Stimulated activated CD8-positive, alpha-beta memory T cell treated with anti-CD3 and anti-CD28 coated beads, Interleukin-12 subunit alpha, Interleukin-12 subunit beta, amount 100 ng/mL, for 4 hours (primary cell): Measurements from ENCODE around the gene GPC6.

Experiments used
- DNase-seq: peaks from one replicate; pipeline ENCODE4 v3.0.0-alpha.2; 2020; ENCODE audit warnings: low read depth

GPC6 gene

DNA sequence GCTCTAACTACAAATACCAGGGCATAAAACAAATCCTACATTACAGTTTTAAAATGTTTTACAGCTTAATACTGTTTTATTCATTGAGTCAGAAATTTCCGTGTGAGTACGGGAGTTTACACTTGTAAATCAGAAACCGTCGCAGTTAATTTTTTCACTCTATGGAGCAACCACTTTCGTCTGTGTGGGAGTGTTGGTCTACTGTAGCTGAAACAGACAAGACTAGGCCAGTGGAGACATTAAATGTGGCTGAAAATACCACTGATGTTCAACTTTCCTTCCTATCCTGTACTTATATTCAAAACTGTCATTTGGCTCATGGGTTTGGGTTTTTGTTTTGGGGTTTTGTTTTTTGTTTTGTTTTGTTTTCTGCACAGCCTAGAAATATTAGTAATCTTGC lies 984.2 kb downstream of the GPC6 start:
- no peak for DNase-seq

DNA sequence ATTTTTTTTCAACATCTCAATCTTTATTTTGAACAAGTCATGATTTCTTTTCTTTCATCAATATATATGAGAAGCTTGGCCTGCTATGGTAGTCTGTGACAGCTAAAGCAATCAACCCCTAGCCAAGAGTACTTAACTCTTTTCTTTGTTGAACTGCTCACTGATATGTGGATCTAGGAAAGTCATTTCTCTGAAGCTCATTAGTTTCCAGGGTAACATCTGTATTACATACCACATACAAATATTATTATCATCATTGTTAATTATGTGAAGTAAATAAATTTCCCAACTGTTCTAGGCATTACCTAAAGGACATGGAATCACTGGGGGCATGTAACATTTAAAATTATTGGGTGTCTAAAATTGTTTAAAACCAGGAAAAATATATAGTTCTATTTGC lies 985.6 kb downstream of the GPC6 start:
- no peak for DNase-seq

DNA sequence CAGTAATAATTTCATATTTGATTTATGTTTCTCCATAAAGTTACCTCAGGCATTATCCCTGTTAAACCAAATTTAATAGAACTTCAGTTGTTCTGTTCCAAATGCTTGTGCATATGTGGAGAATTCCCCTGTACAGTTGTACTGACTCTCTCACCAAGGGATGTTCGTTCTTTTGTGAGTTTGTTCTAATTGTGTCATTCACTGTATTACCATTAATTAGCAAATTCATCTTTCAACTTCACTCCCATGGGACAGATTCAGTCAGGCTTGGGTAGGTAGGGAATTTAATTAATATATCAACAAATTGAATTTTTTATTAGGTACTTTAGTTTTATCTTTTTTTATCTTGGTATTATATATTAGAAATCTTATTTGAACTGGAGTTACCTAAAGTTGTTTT lies 987.5 kb downstream of the GPC6 start:
- no peak for DNase-seq

DNA sequence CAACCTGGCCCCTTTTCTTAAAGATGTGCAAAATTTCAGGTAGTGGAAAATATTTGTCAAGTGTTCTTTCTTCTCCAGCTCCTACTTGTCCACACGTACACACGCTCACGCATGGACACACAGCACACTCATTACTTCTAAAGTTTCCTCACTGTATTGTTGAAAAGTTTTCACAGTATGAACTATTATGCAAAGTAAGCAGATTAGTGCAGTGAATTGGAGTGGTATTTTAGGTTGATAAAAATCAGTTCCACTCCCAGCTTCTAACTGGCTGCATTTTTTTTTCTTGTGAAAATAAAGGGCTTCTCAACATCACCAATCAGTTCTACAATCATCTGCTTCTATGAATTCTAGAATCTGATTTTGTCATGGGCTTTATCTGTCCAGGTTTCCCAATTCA lies 988.4 kb downstream of the GPC6 start:
- no peak for DNase-seq

DNA sequence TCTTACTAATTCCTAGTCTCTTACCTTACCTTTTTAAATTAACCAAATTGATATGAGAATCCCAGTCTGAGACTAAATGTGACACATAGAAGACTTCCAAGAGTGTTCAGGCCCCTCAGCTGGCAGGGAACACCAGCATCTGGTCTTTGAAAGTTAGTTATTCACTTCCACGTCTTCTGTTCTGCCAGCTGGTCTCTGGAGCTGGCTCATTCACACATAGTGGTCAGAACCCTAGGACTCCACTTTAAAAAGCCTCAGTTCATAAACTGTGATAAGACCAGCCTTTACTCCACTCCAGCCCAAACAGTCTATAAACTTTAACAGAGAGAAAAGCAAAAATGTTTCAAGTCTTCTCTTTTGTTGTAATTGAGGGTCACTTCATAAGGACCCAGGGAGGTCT lies 989.9 kb downstream of the GPC6 start:
- DNase-seq: no peak

DNA sequence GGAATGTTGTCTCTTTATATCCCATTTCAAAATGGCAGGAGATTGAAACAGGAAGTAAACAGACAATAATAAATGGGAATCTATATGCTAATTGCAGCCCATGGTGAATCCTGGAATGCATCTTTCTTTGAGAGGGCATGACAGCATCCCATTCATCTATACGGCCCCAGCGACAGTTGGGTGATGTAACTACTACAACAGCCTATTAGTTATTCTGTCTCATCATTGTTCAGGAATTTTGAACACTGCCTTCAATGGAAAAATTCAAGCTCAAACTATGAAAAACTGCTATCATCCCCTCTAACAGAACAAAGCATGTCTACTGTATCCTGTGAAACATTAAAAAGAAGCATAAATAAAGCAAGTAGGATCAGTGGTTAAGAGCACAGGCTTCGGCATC lies 990.8 kb downstream of the GPC6 start:
- no peak for DNase-seq

DNA sequence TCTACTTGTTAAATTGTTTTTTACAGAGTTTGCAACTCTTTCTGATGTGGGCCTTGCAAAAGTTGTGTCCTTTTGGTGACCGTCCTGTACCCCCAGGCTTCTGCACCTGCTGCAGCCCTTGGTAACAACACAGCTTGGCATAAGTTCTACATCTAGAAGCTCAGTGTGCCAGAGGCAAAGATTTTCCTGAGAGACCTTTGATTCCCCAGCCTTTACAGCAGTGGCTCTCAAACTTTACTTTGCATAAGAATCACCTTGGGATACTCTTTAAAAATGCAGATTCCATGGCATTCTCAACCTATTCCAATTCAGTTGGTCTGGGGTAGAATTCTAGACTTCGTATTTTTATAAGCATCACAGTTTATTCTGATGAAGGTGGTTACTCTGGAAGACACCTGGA lies 991.9 kb downstream of the GPC6 start:
- DNase-seq: no peak

DNA sequence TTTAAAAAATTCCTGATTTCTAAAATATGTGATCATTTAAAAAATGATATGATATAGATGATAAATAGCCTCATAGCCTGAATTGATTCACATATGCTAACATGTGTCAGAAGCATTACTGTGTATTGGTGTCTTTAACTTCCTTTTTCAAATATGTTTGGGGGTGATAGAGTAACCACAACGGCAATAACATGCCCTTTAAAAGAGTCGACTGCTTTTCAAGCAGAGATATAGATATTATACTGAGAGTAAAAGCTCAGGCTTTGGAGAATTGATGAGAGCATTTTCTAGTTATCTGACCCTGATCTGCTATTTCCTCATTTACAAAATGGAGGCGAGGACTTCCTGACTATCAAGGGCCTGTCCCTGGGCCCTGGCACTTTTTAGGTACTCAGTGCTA lies 992.3 kb downstream of the GPC6 start:
- no peak for DNase-seq

DNA sequence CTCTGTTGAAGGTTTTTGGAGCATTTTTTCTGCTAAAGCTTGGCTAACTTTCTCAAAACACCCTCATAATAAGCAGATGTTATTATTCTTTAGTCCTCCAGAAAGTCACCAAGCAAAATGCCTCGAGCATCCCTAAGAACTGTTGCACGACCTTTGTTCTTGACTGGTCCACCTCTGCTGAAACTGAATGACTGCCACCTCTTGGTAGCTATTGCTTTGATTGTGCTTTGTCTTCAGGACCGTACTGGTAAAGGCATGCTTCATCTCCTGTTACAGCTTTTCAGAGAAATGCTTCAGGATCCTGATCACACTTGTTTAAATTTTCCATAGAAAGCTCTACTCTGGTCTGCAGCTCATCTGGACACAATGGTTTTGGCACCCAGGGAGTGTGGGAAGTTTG lies 998.1 kb downstream of the GPC6 start:
- no peak for DNase-seq

DNA sequence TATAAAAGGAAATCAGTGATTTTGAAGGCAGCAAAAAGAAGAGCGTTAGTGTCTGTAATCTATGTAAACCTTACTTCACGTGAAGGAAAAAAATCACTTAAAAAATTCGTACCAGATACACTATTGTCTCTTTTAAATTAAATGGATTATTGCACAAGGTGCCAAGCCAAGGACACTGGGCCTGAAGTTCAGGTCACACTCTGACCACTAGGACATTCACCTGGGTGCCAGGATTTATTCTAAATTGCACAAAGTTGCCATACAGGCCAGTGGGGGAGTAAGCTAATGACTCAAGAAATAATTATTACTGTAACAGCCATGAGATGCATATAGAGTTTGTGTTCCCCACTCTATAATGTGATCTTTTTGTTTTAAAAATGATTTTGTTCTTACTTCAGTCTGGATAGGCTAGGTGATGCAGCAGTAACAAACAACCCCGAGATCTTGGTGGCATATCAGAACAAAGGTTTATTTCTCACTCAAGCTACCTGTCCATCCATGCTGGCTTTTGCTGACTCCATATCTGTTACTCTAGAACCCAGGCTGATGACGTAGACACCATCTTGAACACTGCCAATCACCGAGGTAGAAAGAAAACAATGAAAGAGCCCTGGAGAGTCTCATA lies 1000.8 kb downstream of the GPC6 start:
- DNase-seq: no peak

DNA sequence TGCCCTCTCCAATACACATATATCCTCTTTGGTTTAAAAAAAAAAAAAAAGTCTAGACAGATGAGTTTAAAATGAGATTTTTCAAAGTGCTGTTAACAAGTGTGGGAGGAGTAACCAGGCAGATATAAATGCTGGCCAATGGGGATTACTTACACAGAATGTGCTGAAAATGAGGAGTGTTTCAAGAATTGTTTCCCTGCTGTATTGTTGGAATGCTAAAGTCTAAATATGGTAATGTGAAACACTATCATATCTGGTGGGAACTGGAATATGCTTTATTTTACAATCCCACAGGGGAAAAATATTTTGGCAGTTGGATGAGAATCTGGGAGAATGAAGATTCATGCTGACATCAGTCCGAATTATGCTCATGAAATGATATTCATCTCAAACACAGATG lies 1002.2 kb downstream of the GPC6 start:
- DNase-seq: no peak

DNA sequence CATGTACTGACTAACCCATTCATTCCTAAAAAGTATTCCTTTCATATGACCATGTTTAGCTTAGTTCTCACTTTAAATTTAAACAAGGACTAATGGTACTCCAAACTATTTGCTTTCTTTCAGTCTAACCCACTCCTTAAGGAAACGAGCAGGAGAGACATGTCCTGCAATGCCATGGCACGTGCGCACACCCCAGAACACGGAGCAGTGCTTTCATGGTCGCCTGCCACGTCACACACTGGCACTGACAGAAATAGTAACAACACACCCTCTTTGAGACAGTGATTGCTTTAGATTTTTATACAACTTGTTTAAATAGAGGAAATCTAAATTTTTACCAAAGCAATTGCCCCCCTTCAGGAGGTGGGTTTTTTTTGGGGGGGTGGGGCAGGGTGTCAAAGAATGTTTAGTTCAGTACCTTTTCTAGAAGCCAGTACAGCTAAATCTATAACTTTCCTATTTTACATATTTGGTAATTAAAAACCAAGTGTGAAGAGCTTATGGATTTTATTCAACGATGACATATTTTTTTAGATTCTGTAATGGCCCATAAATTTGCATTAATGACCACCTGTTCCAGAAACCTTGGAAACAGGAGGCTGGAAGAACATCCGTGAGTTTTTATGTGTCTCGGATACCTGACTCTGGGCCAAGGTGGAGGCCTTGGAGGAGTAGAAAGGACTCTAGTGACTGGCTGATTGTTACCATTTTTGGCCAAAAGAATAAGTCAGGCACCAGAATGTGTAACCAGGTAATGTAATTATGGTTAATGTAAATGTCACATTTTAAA lies 1005.7 kb downstream of the GPC6 start:
- DNase-seq: no peak

DNA sequence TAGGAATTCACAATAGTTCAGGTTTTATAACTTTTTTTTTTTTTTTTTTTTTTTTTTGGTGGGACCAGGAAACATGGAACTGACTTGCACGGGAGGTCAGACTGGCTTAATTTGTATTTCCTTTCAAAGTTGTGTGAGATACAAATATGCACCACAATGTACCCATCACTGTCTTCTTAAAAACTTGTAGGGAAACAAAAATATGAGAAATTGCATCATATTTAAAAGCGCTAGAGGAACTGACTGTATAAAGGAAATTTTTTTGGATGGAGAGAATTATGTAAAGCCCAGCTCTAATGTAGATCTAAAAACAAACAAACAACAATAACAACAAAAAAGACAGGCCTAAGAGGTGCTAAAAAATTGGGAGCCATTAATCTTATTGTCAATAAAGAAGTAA lies 1006.3 kb downstream of the GPC6 start:
- no peak for DNase-seq

DNA sequence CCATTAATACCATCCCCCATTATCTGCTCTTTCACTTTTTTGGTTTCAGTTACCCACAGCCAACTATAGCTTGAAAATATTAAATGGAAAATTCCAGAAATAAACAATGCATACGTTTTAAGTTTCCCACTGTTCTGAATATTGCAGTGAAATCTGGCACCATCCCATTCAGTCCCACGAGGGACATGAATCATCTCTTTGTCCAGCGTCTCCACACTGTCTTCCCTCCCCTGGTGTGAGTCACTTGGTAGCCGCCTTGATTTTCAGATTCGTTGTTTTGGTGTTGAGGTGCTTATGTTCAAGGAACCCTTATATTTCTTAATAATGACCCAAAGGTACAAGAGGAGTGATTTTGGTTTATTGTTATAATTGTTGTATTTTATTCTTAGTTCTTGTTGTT lies 1006.8 kb downstream of the GPC6 start:
- DNase-seq: no peak

DNA sequence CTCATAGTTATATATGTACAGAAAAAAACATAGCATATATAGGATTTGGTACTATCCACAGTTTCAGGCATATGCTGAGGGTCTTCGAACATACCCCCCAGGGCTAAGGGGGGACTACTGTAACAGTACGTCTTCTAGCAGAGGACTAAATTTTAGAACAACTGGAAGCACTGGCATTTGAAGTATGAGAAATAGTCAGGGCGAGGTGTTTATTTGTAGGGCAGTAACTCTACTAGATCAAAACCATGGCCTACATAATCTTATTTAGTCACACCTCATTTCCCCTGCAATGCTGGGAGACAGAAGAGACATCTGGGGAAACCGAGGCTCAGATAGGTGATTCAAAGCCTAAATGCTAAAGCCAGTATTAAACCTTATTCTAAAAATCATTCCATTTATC lies 1007.2 kb downstream of the GPC6 start:
- no peak for DNase-seq

DNA sequence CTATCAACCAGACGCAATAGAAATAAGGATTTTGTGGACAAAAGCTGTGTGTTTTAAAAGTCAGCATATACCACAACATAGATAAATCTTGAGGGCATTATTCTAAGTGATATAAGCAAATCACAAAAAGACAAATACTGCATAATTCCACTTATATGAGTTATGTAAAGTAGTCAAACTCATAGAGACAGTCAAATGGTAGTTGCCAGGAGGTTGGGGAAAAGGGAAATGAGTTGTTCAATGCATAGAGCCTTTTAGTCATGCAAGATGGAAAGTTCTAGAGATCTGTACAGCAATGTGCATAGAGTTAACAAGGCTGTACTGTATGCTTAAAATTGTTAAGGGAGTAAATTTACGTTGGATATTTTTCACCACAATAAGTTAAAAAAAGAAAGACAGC lies 1008.1 kb downstream of the GPC6 start:
- DNase-seq: no peak

DNA sequence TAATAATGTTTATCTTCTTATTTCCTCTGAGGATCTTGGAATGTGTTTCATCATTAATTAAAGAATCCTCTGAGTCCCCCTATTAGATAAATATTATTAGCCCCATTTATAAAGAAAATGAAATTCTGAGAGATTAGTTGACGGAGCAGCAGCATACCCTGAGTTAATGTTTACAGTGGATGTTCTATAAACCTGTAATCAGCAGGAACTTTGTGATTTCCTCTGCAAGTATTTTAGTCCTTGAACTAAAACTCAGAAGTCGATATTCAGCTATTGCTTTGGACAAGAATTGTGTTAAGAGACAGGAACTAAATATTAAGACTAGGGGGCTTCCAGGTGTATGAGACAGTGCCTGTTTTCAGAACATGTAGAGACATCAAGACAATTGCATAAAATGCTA lies 1009.5 kb downstream of the GPC6 start:
- DNase-seq: no peak

DNA sequence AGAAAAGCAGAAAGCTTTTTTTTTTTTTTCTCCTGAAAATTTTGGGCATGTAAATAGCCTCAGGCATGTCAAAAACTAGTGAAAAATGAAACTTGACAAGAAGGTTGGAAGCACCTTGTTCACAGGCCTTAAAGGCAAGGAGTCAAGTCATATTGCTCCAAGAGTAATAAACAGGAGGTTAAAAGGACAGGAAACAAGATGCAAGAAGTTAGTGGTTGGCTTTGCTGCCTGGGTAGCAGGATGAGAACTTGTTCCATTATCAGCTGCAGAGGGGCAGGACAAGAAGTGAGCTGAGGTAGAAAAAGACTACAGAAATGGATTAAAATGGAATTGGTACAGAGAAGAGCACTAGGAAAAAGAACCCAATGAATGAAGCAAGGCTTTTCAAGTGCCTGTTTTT lies 1010.3 kb downstream of the GPC6 start:
- no peak for DNase-seq

DNA sequence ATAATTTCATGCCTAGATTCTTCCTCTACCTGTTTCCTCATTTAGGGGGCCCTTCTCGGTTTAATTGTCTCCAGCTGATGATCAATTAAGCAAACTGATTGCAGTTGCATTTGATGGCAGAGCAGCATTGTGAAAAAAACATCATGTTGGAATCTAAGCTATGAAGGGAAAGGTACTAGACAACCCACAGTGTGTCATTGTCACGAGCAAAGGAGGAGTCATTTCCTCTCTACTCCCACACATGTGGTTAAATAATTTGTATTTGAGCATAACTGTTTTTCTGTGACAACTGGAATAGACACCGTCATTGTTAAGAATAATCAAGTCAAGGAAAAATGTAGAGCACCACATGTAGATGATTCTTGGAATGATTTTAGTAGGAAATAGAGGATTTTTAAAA lies 1012.5 kb downstream of the GPC6 start:
- DNase-seq: no peak

DNA sequence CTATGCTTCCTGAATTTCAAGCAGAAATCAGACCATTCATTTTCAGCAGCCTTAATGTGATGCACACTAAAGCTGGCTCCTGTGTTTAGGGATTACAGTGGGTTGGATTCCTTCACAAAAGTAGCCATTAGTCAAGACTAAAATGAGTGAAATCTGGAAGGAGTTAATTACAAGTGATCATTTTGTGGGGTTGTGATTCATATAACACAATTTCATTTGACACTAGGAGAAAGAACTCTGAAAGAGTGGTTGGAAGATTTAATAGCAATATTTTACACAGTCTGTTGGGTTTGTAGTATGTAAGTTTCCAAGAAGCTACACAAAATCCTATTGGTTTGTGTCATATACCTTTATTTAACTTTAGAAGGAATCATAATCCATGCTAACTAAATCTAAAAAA lies 1015.9 kb downstream of the GPC6 start:
- DNase-seq: no peak

DNA sequence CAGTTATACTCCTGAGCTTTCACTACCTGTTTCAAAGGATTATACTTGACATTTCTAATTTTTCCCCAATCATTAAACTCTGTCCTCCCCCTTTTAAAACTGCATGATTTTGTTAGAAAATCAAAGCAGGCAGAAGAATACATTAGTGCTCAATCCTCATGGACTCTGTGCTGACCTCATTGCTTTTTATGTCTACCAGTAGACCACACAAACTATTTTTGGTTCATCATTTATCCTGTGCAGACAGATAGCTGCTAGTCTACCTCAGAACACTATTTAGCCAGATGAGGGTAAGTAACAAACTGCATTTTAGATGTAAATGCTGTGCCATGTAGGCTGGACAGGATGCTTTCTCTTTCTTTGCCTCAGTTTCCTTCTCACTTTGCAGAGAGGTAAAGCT lies 1016.9 kb downstream of the GPC6 start:
- no peak for DNase-seq

DNA sequence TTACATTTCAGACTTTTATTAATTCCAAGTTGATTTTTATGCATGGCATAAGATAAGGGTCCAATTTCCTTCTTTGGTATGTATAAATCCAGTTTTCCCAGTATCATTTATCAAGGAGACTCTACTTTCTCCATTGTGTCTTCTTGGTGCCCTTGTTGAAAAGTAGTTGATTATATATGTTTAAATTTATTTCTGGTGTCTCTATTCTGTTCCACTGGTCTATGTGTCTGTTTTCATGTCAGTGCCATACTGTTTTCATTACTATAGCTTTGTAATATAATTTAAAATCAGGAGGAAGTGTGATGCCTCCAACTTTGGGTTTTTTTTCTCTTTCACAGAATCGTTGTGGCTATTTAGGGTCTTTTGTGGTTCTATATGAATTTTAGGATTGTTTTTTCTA lies 1019.9 kb downstream of the GPC6 start:
- no peak for DNase-seq

DNA sequence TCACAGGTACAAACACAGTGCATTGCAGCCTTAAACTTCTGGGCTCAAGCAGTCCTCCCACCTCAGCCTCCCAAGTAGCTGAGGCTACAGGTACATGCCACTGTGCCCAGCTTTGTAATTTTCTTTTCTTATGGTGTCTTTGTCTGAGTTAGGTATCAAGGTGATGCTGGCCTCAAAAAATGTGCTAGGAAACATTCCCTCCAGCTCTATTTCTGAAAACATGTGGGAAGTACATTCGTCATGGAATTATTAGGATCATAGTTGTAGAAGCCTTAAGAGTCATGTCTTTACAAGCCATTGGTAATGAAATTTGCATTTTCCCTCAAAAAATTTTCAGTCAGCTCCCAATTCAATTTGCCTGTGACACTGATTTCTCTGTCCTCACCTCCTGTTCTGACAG lies 1021.3 kb downstream of the GPC6 start:
- no peak for DNase-seq
